Suprapubic skin (tissue), 3 donors: ENCODE data around the gene TMEM244.

Experiments
- EP300 ChIP-seq: sonication (generic); formaldehyde crosslinking; IDR thresholded peaks from one replicate; pipeline ENCODE4 v1.6.1; 2017; ENCODE audit warnings: antibody characterized with exemption
- TF ChIP-seq, protein P1 (sequence below), 2 donors: fragments of 200-600 bp in 1 of 2; fragments of 450-650 bp in 1 of 2; sonication (generic) in 1 of 2; IDR thresholded peaks; one replicate each; pipeline ENCODE4 v1.5.1; 2016 to 2019; ENCODE audit warnings: antibody characterized with exemption in 2 of 2, mild to moderate bottlenecking in 1 of 2, moderate library complexity in 1 of 2

GRCh38 chr6:129894921-129895320 lies 33.8 kb upstream of the TMEM244 start:
- TF ChIP-seq, protein P1, sequence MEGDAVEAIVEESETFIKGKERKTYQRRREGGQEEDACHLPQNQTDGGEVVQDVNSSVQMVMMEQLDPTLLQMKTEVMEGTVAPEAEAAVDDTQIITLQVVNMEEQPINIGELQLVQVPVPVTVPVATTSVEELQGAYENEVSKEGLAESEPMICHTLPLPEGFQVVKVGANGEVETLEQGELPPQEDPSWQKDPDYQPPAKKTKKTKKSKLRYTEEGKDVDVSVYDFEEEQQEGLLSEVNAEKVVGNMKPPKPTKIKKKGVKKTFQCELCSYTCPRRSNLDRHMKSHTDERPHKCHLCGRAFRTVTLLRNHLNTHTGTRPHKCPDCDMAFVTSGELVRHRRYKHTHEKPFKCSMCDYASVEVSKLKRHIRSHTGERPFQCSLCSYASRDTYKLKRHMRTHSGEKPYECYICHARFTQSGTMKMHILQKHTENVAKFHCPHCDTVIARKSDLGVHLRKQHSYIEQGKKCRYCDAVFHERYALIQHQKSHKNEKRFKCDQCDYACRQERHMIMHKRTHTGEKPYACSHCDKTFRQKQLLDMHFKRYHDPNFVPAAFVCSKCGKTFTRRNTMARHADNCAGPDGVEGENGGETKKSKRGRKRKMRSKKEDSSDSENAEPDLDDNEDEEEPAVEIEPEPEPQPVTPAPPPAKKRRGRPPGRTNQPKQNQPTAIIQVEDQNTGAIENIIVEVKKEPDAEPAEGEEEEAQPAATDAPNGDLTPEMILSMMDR (IDR thresholded peaks at IDR 0.05): no peak
- no peak for TF ChIP-seq EP300
